H1 (cell line): ENCODE data around the gene SPARC. TPM values are rescaled to one million over a fixed set of nuclear protein-coding genes. Genes with fewer than 3 reads are reported as not detected.

ENCODE experiments used
- polyA plus RNA-seq, 7 experiments: library from polyadenylated mRNA; depleted of rRNA in 3 of 7; stranded (reverse) in 5 of 7; unstranded in 2 of 7; fragments of >200 nt in 5 of 7; fragments of 200-250 nt in 2 of 7; gene quantifications; 1 replicate in 5 of 7; 2 replicates in 1 of 7; 4 replicates in 1 of 7; pipeline versions ENCODE4 v1.2.1 to v1.2.3, GENCODE V29; 2011 to 2013; ENCODE audit warnings: missing spikeins in 2 of 7, mixed read lengths in 2 of 7
- total RNA-seq: library from RNA; stranded (reverse); fragmentation: NEBNext Ultra II Directional; extraction: Animal tissue kit (Norgen Biotek cat#: 25700); gene quantifications from 2 replicates; pipeline ENCODE4 v1.2.1, GENCODE V29; 2021
- TF ChIP-seq, protein P1 (sequence below): IDR thresholded peaks from 2 replicates; pipeline ENCODE4 v1.6.1; 2011; ENCODE audit warnings: low read depth, mild to moderate bottlenecking, low read length; ENCODE audit not compliant: insufficient read depth

SPARC gene
- total and polyA plus RNA-seq, 2 of the 8 experiments (the other 6 are each of a cell fraction or from before 2014, with no cell fraction given) = 375 to 438 TPM

DNA sequence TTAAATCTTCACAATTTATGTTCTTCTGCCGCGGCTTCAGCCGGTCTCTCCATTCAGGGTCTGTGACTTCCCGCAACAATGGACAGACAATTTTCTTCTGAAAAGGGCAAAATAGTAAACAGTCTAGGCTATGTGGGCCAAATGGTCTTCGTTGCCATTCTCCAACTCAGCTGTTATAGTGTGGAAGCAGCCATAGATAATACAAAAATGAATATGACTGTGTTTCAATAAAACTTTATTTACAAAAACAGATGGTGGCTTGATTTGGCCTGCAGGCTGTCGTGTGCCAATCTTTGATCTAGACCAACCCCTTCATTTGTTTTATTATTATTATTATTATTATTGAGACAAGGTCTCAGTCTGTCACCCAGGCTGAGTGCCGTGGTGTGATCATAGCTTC is 43.7 kb upstream of the SPARC start (continued):
- TF ChIP-seq, protein P1, sequence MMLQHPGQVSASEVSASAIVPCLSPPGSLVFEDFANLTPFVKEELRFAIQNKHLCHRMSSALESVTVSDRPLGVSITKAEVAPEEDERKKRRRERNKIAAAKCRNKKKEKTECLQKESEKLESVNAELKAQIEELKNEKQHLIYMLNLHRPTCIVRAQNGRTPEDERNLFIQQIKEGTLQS = no peak
